Hematopoietic multipotent progenitor cell treated with erythropoietin and hydrocortisone succinate and interleukin-3 and kit ligand, for 15 days (in vitro differentiated cells): ENCODE results near the gene TRIML2.
"Not testable (repeated sequence)": the region's sequence is repeated elsewhere in the genome, so short reads cannot be mapped to it uniquely, and the experiment has no call there.

ENCODE experiments used
- DNase-seq: peaks from one replicate; pipeline ENCODE4 v3.0.0-alpha.2; 2015; ENCODE audit warnings: low spot score

The TRIML2 gene

GRCh38 chr4:188107931-188108843 is 1.2 kb downstream of the TRIML2 start:
- DNase-seq = no peak

- no peak for DNase-seq
These were observed 2.9 kb downstream of the TRIML2 start for GRCh38 chr4:188106454-188106853.

GRCh38 chr4:188092824-188093223 is 16.6 kb downstream of the TRIML2 start:
- no peak for DNase-seq

GRCh38 chr4:188086858-188087257 is 22.5 kb downstream of the TRIML2 start:
- DNase-seq = no peak

GRCh38 chr4:188082796-188083195 is 26.6 kb downstream of the TRIML2 start:
- DNase-seq = no peak

GRCh38 chr4:188078116-188078515 is 31.3 kb downstream of the TRIML2 start:
- no peak for DNase-seq

GRCh38 chr4:188076169-188076568 is 33.2 kb downstream of the TRIML2 start:
- no peak for DNase-seq

- DNase-seq = no peak
These were observed 48.3 kb downstream of the TRIML2 start for GRCh38 chr4:188061083-188061482.

GRCh38 chr4:188053302-188053701 is 56.1 kb downstream of the TRIML2 start:
- no peak for DNase-seq

- no peak for DNase-seq
These were observed 62.7 kb downstream of the TRIML2 start for GRCh38 chr4:188046657-188047056.

GRCh38 chr4:188045461-188045860 is 63.9 kb downstream of the TRIML2 start:
- not testable (repeated sequence) for DNase-seq

GRCh38 chr4:188043154-188043553 is 66.2 kb downstream of the TRIML2 start:
- no peak for DNase-seq

GRCh38 chr4:188042191-188042590 is 67.2 kb downstream of the TRIML2 start:
- no peak for DNase-seq

- DNase-seq = no peak
These were observed 67.7 kb downstream of the TRIML2 start for GRCh38 chr4:188041721-188042120.
